Retinal pigment epithelial cell (primary cell): Measurements from ENCODE around the gene SLIT2.
A peak's percentile ranks its signal among the peaks of the same experiment; 100 is the strongest.

ENCODE experiments used
- DNase-seq: peaks from one replicate; pipeline ENCODE4 v3.0.0-alpha.2; 2010; ENCODE audit warnings: low read depth
- H3K4me3 ChIP-seq: 2 replicates; pipeline ENCODE4 v1.5.1; 2011; ENCODE audit warnings: mild to moderate bottlenecking, low read length, control low read depth, moderate library complexity
- TF ChIP-seq, protein P1 (sequence below): conservative IDR thresholded peaks from 2 replicates; pipeline ENCODE4 v1.5.1; 2011; ENCODE audit warnings: low read depth, low read length, control low read depth, inconsistent platforms

SLIT2 gene

DNA sequence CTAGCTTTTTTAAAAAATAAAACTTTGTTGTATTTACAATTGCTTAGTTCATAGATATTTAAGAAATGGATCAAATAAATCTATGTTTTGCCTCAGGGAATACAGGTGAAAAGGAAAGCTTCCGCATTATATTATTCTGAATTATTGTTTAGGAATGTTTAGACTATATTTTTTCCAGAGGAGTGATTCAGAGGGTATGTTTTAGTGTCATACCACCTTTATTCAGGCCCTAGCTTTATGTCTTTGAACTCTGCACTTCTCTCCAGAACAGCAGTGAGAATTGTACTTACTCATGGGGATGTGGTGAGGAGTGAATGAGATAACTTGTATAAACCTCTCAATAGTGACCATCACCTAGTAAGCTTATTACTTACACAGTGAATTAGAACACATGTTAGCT lies 14.0 kb downstream of the SLIT2 start:
- TF ChIP-seq, protein P1, sequence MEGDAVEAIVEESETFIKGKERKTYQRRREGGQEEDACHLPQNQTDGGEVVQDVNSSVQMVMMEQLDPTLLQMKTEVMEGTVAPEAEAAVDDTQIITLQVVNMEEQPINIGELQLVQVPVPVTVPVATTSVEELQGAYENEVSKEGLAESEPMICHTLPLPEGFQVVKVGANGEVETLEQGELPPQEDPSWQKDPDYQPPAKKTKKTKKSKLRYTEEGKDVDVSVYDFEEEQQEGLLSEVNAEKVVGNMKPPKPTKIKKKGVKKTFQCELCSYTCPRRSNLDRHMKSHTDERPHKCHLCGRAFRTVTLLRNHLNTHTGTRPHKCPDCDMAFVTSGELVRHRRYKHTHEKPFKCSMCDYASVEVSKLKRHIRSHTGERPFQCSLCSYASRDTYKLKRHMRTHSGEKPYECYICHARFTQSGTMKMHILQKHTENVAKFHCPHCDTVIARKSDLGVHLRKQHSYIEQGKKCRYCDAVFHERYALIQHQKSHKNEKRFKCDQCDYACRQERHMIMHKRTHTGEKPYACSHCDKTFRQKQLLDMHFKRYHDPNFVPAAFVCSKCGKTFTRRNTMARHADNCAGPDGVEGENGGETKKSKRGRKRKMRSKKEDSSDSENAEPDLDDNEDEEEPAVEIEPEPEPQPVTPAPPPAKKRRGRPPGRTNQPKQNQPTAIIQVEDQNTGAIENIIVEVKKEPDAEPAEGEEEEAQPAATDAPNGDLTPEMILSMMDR = no peak
- no peak overlapping the region for H3K4me3 ChIP-seq
- no peak for DNase-seq

DNA sequence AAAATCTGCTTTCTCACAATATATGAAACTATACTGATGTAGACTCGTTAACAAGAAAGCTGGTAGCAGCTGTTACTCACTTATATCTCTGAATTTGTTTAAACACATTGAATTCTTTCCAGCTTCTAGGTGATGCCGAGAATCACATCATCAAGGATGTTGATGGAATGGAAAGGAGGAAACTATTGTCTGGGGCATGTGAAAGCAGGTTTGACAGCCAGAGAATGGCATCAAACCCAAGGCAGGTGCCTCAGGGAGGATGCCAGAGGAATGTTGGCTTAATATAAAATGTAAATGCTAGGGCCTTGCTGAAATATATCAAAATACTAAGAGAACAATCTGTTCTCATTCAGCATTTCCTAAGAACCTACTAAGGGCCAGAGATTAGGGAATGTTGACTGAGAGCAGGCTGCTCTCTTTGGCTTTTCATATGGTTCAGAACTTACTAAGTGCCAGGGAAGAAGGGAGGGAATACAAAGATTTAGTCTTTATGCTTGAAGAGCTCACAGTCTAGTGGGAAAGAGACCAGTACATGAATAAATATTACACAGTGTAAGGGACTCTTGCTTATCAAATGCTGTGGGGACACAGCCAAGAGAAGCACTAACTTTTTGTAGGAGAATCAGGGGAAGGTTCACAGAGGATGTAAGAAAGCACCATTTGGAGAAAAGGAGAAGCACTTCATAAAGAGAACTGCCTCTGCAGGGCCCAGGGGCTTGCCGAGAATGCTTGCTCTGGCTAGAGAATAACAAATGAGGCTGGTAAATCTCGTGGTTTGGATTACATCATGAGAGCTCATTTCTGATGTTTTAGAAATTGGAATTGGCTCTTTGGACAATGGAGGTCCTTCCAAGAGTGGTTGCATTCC lies 14.7 kb downstream of the SLIT2 start:
- TF ChIP-seq, protein P1 = no peak
- H3K4me3 ChIP-seq = no peak overlapping the region
- no peak for DNase-seq

DNA sequence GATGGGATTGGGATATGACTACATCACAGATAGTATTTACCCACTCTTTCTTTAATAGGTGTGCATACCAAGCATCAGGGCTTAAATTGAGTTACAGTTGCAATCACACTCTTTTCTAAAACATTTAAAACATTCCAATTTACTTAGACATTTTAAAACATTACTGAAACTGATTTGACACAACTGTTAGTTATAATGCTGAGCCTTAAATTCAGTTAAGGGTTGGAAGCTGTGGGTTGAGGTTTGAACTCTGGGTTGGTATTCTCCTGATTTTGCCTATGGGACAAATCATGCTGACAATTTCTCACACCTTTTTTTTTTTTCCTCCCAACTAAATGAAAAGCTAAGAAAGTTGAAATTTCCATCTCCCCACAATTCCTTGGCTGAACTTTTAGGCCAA lies 16.3 kb downstream of the SLIT2 start:
- TF ChIP-seq, protein P1 = no peak
- H3K4me3 ChIP-seq = no peak overlapping the region
- DNase-seq = no peak

DNA sequence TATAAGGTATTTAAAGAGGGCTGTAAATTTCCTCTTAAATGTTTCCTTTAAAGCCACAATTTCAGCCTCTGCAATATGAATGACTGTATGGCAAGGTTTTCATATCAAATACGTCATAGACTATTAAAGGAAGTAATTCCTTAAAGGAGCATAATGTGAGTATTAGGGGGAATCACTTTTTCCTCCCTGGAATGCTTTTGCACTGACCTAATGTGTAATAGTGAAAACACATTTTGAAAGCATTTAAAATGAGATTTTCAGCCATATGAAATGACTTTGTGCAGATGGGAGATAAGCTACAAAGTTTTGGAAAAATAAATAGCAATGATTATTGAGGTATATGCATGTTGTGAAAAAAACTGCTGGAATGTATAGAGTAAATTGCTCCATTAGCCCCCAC lies 17.6 kb downstream of the SLIT2 start:
- TF ChIP-seq, protein P1 = no peak
- DNase-seq = no peak

GRCh38 chr4:20271950-20272349 lies 20.2 kb downstream of the SLIT2 start:
- TF ChIP-seq, protein P1 = no peak
- H3K4me3 ChIP-seq = no peak overlapping the region
- DNase-seq = no peak

More for the DNA sequence above, 17.6 kb downstream of the SLIT2 start:
- no peak overlapping the region for H3K4me3 ChIP-seq

DNA sequence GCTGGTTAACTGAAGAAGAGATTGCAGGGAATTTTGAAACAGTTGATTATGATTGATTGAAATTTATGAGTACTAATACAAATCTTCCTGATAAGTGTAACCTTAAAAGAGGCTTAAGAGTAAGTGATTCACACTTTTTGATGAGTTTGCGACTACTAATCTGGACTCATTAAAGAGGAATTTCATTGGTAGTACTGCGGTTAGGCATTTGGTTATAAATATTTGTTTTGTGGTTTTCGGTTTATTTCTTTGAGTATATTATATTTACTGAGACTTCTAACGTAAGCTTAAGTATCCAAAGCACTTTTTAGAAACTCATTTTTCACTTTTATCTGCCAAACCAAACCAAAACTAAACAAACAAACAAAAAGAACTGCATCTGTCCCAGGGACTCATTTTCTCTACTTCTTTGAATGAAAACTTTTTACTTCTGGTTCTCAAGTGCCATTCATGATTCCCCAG lies 20.7 kb downstream of the SLIT2 start:
- TF ChIP-seq, protein P1 = no peak
- H3K4me3 ChIP-seq = no peak overlapping the region
- peak; percentile 67 for DNase-seq

DNA sequence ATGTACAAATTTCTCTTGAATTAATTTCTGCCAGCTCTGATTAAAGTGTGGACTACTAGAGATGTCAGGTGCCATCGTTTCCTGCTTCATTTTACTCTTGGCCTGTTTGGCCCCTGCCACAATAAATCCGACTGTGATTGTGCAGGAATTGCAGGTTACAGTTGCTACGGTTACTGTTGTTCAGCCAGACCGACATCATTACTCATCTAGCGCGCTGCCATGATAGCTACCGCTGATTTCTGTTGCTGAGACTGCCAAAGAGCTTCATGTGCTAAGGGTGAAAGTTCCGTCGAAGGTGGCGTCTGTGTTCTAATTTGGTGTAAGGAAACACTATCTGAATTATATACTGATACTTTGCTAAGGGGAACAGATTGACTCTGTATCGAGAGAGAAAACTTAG lies 22.1 kb downstream of the SLIT2 start:
- H3K4me3 ChIP-seq = no peak overlapping the region
- DNase-seq = peak; percentile 67
- TF ChIP-seq, protein P1 = no peak
